ENCODE data around the gene KLHL9. TPM values are rescaled to one million over a fixed set of nuclear protein-coding genes. Genes with fewer than 3 reads are reported as not detected.

The KLHL9 gene
- total and polyA plus RNA-seq, 2 donors (not counting 1 experiment from before 2014, with no cell fraction given): 4.3 to 17.6 TPM

DNA sequence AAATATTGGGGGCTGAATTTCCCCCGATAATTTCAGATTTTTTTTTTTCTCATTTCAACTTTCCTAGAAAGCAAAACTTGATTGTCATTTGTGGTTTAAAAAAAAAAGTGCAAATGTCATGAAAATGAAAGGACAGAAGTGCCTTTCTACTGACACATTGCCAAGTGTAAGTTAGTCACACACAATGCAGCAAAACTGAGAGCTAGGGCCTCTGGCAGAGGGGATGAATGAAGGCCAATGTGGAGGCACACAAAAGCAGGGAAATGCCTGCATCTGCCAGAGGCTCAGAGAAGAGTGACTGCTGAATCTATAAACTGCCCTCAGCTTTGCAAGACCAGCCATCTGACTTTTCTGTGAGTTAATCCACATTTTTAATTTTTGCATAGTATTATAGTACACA, 23.3 kb downstream of the KLHL9 start:
- no peaks in the 10 kb centered on the region for H3K4me1 Mint-ChIP-seq
- Histone ChIP-seq H3K4me3 (ENCODE audit: control extremely low read depth in 1 of 5, extremely low read depth in 1 of 5, insufficient read depth in 1 of 5, low read depth in 2 of 5, low read length in 4 of 5) (no peak overlapping the region), H3K4me2 (replicated peaks; ENCODE audit: low read depth, low read length, poor library complexity, severe bottlenecking) (no peak overlapping the region), H3K27me3 (replicated peaks in 1 of 4; ENCODE audit: control extremely low read depth in 1 of 4, control insufficient read depth in 3 of 4, insufficient read depth in 4 of 4, low read length in 3 of 4) (peaks cover 0 to 2% (median 0%) of the 10 kb centered on the region in 4 experiments), H3K4me1 (ENCODE audit: control insufficient read depth in 2 of 2, insufficient read depth in 2 of 2, low read length in 2 of 2) (no peaks in the 10 kb centered on the region), H3K79me2 (ENCODE audit: control insufficient read depth, insufficient read depth, low read length) (no peaks in the 10 kb centered on the region), H4K20me1 (ENCODE audit: control insufficient read depth, insufficient read depth, low read length, poor library complexity, severe bottlenecking) (no peaks in the 10 kb centered on the region), H3K36me3 (replicated peaks in 1 of 2; ENCODE audit: control extremely low read depth in 1 of 2, control insufficient read depth in 1 of 2, extremely low read depth in 1 of 2, insufficient read depth in 2 of 2, low read length in 1 of 2) (no peaks in the 10 kb centered on the region), H3K9me3 (ENCODE audit: control extremely low read depth in 1 of 3, control insufficient read depth in 2 of 3, insufficient read depth in 1 of 3, low read length in 2 of 3) (no peaks in the 10 kb centered on the region), H3K9ac (ENCODE audit: low read length) (no peak overlapping the region), H2AFZ (ENCODE audit: insufficient read depth, low read depth, low read length, poor library complexity, severe bottlenecking) (no peak overlapping the region), H3K27ac (ENCODE audit: low read length in 2 of 2) (no peak overlapping the region)
- peaks cover 30% of the 10 kb centered on the region for H3K27me3 Mint-ChIP-seq
- no peak for TF ChIP-seq EZH2 (IDR thresholded peaks at IDR 0.05; ENCODE audit: borderline replicate concordance, insufficient read depth, low read depth, low read length, poor library complexity, severe bottlenecking)
- TF ChIP-seq, protein P1, sequence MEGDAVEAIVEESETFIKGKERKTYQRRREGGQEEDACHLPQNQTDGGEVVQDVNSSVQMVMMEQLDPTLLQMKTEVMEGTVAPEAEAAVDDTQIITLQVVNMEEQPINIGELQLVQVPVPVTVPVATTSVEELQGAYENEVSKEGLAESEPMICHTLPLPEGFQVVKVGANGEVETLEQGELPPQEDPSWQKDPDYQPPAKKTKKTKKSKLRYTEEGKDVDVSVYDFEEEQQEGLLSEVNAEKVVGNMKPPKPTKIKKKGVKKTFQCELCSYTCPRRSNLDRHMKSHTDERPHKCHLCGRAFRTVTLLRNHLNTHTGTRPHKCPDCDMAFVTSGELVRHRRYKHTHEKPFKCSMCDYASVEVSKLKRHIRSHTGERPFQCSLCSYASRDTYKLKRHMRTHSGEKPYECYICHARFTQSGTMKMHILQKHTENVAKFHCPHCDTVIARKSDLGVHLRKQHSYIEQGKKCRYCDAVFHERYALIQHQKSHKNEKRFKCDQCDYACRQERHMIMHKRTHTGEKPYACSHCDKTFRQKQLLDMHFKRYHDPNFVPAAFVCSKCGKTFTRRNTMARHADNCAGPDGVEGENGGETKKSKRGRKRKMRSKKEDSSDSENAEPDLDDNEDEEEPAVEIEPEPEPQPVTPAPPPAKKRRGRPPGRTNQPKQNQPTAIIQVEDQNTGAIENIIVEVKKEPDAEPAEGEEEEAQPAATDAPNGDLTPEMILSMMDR (IDR thresholded peaks at IDR 0.05): no peak
- POLR2A ChIA-PET: no interaction called here
- CTCF ChIA-PET: no interaction called here
- H3K4me3 Mint-ChIP-seq: no peak overlapping the region
- no peak overlapping the region for H3K27ac Mint-ChIP-seq
- ATAC-seq (ENCODE audit: low read depth): no peak
- no CpG with 5 or more reads among the region's 1 CpG for WGBS (ENCODE audit: insufficient coverage)
- intact Hi-C loops (cut with micrococcal nuclease): no loop called here
- no peak for DNase-seq
- H3K9me3 Mint-ChIP-seq (ENCODE audit: insufficient read depth): no peaks in the 10 kb centered on the region

DNA sequence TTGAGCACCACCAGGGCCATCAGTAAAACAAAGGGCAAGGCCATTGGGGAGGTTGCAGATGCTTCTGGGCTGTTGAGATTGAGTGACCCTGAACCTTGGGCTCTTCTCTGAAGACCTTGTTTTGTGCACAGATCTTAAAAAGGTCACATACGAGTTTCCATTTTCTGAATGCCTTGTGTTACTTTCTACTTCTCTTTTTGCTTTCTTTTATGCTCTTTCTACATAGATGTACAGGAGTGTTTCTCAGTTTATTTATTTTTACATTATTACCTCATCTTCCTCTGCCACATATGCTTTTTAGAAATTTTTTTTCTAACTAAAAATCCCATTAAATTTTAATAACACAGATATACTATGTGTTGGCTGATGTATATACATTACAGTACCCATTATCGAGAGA, 30.0 kb downstream of the KLHL9 start, which contains the start of gene IFNA5:
TSS of gene IFNA5 (minus strand) at position 101 of the 400 bp plus-strand sequence. CDS start at position 44, 57 bp downstream.
- intact Hi-C loops (cut with micrococcal nuclease): no loop called here
- Histone ChIP-seq H3K9me3 (ENCODE audit: control extremely low read depth in 1 of 3, control insufficient read depth in 2 of 3, insufficient read depth in 1 of 3, low read length in 2 of 3) (no peaks in the 10 kb centered on the region), H3K4me3 (ENCODE audit: control extremely low read depth in 1 of 5, extremely low read depth in 1 of 5, insufficient read depth in 1 of 5, low read depth in 2 of 5, low read length in 4 of 5) (no peak within 1 kb of the TSS), H3K79me2 (ENCODE audit: control insufficient read depth, insufficient read depth, low read length) (no peaks in the 10 kb centered on the region), H3K27ac (ENCODE audit: low read length in 2 of 2) (no peak within 1 kb of the TSS), H3K4me1 (ENCODE audit: control insufficient read depth in 2 of 2, insufficient read depth in 2 of 2, low read length in 2 of 2) (no peaks in the 10 kb centered on the region), H4K20me1 (ENCODE audit: control insufficient read depth, insufficient read depth, low read length, poor library complexity, severe bottlenecking) (no peaks in the 10 kb centered on the region), H3K27me3 (replicated peaks in 1 of 4; ENCODE audit: control extremely low read depth in 1 of 4, control insufficient read depth in 3 of 4, insufficient read depth in 4 of 4, low read length in 3 of 4) (peaks cover 0 to 15% (median 3%) of the 10 kb centered on the region in 4 experiments), H2AFZ (ENCODE audit: insufficient read depth, low read depth, low read length, poor library complexity, severe bottlenecking) (no peak within 1 kb of the TSS), H3K4me2 (replicated peaks; ENCODE audit: low read depth, low read length, poor library complexity, severe bottlenecking) (no peak within 1 kb of the TSS), H3K36me3 (replicated peaks in 1 of 2; ENCODE audit: control extremely low read depth in 1 of 2, control insufficient read depth in 1 of 2, extremely low read depth in 1 of 2, insufficient read depth in 2 of 2, low read length in 1 of 2) (no peaks in the 10 kb centered on the region), H3K9ac (ENCODE audit: low read length) (no peak within 1 kb of the TSS)
- Mint-ChIP-seq H3K4me1 (no peaks in the 10 kb centered on the region), H3K9me3 (ENCODE audit: insufficient read depth) (no peaks in the 10 kb centered on the region), H3K4me3 (no peak within 1 kb of the TSS), H3K27ac (no peak within 1 kb of the TSS), H3K27me3 (peaks cover 54% of the 10 kb centered on the region)
- DNase-seq (no peak), ATAC-seq (ENCODE audit: low read depth) (no peak)
- ChIA-PET POLR2A (no interaction called here), CTCF (interaction anchor here (1.0 kb wide), 1 partner anchor 13 kb away, joined by 3 read pairs; no protein-coding TSS in a partner anchor)
- TF ChIP-seq, protein P1 (IDR thresholded peaks at IDR 0.05): no peak
- TF ChIP-seq EZH2 (IDR thresholded peaks at IDR 0.05; ENCODE audit: borderline replicate concordance, insufficient read depth, low read depth, low read length, poor library complexity, severe bottlenecking): no peak
- no CpG with 5 or more reads among the region's 2 CpGs for WGBS (ENCODE audit: insufficient coverage)

All from B cell (primary cell).